Esophagus squamous epithelium (tissue), 4 donors: ENCODE data around the gene ADGRG3.

Experiments used
- CTCF ChIP-seq, 6 experiments: fragments of 450-650 bp in 4 of 6; fragments of 200-600 bp in 2 of 6; sonication (generic) in 2 of 6; IDR thresholded peaks; one replicate each; pipeline ENCODE4 v1.5.1; 2016 to 2019; ENCODE audit warnings: antibody characterized with exemption in 6 of 6, mild to moderate bottlenecking in 4 of 6, moderate library complexity in 4 of 6
- POLR2A ChIP-seq, 4 donors: fragments of 450-650 bp; IDR thresholded peaks; one replicate each; pipeline ENCODE4 v1.6.1; 2017; ENCODE audit warnings: antibody characterized with exemption in 4 of 4, mild to moderate bottlenecking in 4 of 4, moderate library complexity in 3 of 4

- TF ChIP-seq CTCF (IDR thresholded peaks at IDR 0.05) (no peak), POLR2A (IDR thresholded peaks at IDR 0.05) (no peak)
Observed at GRCh38 chr16:57658130-57658877, 9.8 kb upstream of the ADGRG3 start.
